Panc1 (cell line): ENCODE data around the gene FSD1. TPM values are rescaled to one million over a fixed set of nuclear protein-coding genes. Genes with fewer than 3 reads are reported as not detected.

Experiments
- ATAC-seq: fragments of 200-7000 bp; cut with Tn5 transposase; 2 replicates; pipeline ENCODE4 v1.9.1; 2020; ENCODE audit warnings: mild to moderate bottlenecking, moderate library complexity
- BruUV-seq: library from RNA; stranded (reverse); fragments of 400-500 nt; replicated peaks from 2 replicates; lab custom pipeline; 2021; lab: Mats Ljungman, UMichigan
- CTCF ChIA-PET: fragments of 300-600 bp; sonication (Branson Sonifier 250); formaldehyde crosslinking; loops from one replicate; lab custom pipeline; 2022; ENCODE audit warnings: antibody characterized with exemption; lab: Charles Lee
- POLR2A ChIA-PET: fragments of 300-600 bp; sonication (Branson Sonifier 250); formaldehyde crosslinking; loops from one replicate; lab custom pipeline; 2022; ENCODE audit warnings: antibody characterized with exemption; lab: Charles Lee
- DNase-seq: peaks from one replicate; pipeline ENCODE4 v3.0.0-alpha.2; 2010; ENCODE audit warnings: low read depth, low spot score
- H3K27ac ChIP-seq: 2 replicates; pipeline ENCODE4 v1.5.1; 2011; ENCODE audit warnings: mild to moderate bottlenecking, low read length, inconsistent platforms
- H3K27me3 ChIP-seq: fragments of 200-500 bp; sonication (Bioruptor generic); 2 replicates; pipeline ENCODE4 v1.6.0; 2014; ENCODE audit warnings: low read length, inconsistent platforms; ENCODE audit not compliant: control insufficient read depth, insufficient read depth
- H3K36me3 ChIP-seq: fragments of 200-500 bp; sonication (Bioruptor generic); 2 replicates; pipeline ENCODE4 v1.5.1; 2014; ENCODE audit warnings: inconsistent platforms, mild to moderate bottlenecking, low read length, moderate library complexity; ENCODE audit not compliant: control insufficient read depth, insufficient read depth
- H3K4me1 ChIP-seq: 2 replicates; pipeline ENCODE4 v1.5.1; 2011; ENCODE audit warnings: inconsistent platforms, mild to moderate bottlenecking, low read length, moderate library complexity; ENCODE audit not compliant: control insufficient read depth, insufficient read depth
- H3K4me3 ChIP-seq, 2 experiments: 2 replicates each; pipeline ENCODE4 v1.5.1; 2011 to 2012; ENCODE audit warnings: low read depth in 2 of 2, low read length in 2 of 2, mild to moderate bottlenecking in 2 of 2, inconsistent platforms in 1 of 2, moderate library complexity in 1 of 2
- H3K9me3 ChIP-seq: fragments of 200-500 bp; sonication (Bioruptor generic); 2 replicates; pipeline ENCODE4 v1.5.1; 2014; ENCODE audit warnings: low read depth, mild to moderate bottlenecking, inconsistent platforms, low read length, moderate library complexity; ENCODE audit not compliant: control insufficient read depth, insufficient read depth
- CTCF ChIP-seq: fragments of 450-650 bp; IDR thresholded peaks from 2 replicates; pipeline ENCODE4 v1.5.1; 2017; ENCODE audit warnings: mild to moderate bottlenecking
- POLR2AphosphoS5 ChIP-seq: IDR thresholded peaks from 2 replicates; pipeline ENCODE4 v1.6.1; 2012; ENCODE audit warnings: mild to moderate bottlenecking, low read depth, low read length, moderate library complexity
- SIN3A ChIP-seq: IDR thresholded peaks from 2 replicates; pipeline ENCODE4 v1.6.1; 2012; ENCODE audit warnings: low read depth, mild to moderate bottlenecking, low read length, moderate library complexity, borderline replicate concordance; ENCODE audit not compliant: insufficient read depth
- TCF7L2 ChIP-seq: IDR thresholded peaks from 2 replicates; pipeline ENCODE4 v1.6.1; 2011; ENCODE audit warnings: mild to moderate bottlenecking, low read depth, low read length, inconsistent platforms
- in situ Hi-C: cut with HindIII; loops from 2 replicates; pipeline ENCODE4 v1.10.0; 2016; ENCODE audit warnings: low sequenced_read_pairs, low pct_unique_long_range_greater_than_20kb
- intact Hi-C: fragments of 100-400 bp; cut with micrococcal nuclease; formaldehyde crosslinking; loops from one replicate; pipeline ENCODE4 v1.10.0; 2022; ENCODE audit not compliant: unreplicated experiment
- total RNA-seq: library from RNA; stranded (reverse); gene quantifications from one replicate; pipeline ENCODE4 v1.2.1, GENCODE V29; 2021; ENCODE audit not compliant: unreplicated experiment
- TF ChIP-seq, protein P1 (sequence below), 2 experiments: IDR thresholded peaks; 2 replicates each; pipeline ENCODE4 v1.6.1; 2011 to 2012; ENCODE audit warnings: low read depth in 2 of 2, control low read depth in 1 of 2, low read length in 1 of 2, mild to moderate bottlenecking in 1 of 2, moderate library complexity in 1 of 2; ENCODE audit not compliant: insufficient read depth in 1 of 2

FSD1 gene
- total RNA-seq, 1 experiment from 2014 or later = 12.1 TPM

GRCh38 chr19:4301590-4302242 is 2.7 kb upstream of the FSD1 start:
- TF ChIP-seq POLR2AphosphoS5 = no peak
- no peak for TF ChIP-seq SIN3A
- TF ChIP-seq, protein P1, sequence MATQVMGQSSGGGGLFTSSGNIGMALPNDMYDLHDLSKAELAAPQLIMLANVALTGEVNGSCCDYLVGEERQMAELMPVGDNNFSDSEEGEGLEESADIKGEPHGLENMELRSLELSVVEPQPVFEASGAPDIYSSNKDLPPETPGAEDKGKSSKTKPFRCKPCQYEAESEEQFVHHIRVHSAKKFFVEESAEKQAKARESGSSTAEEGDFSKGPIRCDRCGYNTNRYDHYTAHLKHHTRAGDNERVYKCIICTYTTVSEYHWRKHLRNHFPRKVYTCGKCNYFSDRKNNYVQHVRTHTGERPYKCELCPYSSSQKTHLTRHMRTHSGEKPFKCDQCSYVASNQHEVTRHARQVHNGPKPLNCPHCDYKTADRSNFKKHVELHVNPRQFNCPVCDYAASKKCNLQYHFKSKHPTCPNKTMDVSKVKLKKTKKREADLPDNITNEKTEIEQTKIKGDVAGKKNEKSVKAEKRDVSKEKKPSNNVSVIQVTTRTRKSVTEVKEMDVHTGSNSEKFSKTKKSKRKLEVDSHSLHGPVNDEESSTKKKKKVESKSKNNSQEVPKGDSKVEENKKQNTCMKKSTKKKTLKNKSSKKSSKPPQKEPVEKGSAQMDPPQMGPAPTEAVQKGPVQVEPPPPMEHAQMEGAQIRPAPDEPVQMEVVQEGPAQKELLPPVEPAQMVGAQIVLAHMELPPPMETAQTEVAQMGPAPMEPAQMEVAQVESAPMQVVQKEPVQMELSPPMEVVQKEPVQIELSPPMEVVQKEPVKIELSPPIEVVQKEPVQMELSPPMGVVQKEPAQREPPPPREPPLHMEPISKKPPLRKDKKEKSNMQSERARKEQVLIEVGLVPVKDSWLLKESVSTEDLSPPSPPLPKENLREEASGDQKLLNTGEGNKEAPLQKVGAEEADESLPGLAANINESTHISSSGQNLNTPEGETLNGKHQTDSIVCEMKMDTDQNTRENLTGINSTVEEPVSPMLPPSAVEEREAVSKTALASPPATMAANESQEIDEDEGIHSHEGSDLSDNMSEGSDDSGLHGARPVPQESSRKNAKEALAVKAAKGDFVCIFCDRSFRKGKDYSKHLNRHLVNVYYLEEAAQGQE (IDR thresholded peaks at IDR 0.05; ENCODE audit: insufficient read depth in 1 of 2, low read depth in 2 of 2, low read length in 1 of 2) = no peak
- TF ChIP-seq TCF7L2 = no peak
- no peak for TF ChIP-seq CTCF
- no peak overlapping the region for H3K27ac ChIP-seq

DNA sequence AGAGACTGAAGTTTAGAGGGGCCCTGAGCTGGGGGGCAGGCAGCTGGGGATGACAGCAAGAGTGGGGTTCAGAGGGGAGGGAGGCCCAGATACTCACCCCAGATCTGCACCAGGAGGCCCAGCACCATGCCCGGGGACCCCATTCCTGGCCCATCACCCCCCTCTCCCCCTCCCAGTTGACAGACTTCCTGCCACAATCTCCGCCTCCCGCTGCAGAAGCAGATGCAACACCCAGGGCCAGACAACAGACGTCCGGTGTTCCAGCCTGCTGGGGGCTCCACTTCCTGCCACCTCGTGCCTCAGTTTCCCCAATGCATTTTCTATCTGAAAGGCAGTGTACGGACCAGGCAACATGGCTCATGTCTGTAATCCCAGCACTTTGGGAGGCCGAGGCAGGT is 2.2 kb upstream of the FSD1 start, which contains the start of gene TMIGD2:
TSS of gene TMIGD2 (minus strand) at position 147 of the 398 bp plus-strand sequence. CDS start at position 143, 4 bp downstream.
- ChIA-PET CTCF (no interaction called here), POLR2A (no interaction called here)
- H3K9me3 ChIP-seq = no peaks in the 10 kb centered on the region
- ATAC-seq = no peak
- no peaks in the 10 kb centered on the region for H3K27me3 ChIP-seq
- no peak within 1 kb of the TSS for H3K27ac ChIP-seq
- TF ChIP-seq, protein P1 (IDR thresholded peaks at IDR 0.05; ENCODE audit: insufficient read depth in 1 of 2, low read depth in 2 of 2, low read length in 1 of 2) = no peak
- no peak for TF ChIP-seq CTCF
- TF ChIP-seq SIN3A = no peak
- TF ChIP-seq POLR2AphosphoS5 = no peak
- TF ChIP-seq TCF7L2 = no peak
- H3K4me3 ChIP-seq = no peak within 1 kb of the TSS
- no TSS peak for BruUV-seq
- intact Hi-C loops = no loop called here
- DNase-seq = no peak
- in situ Hi-C loops = no loop called here
- H3K4me1 ChIP-seq = peaks cover 5% of the 10 kb centered on the region
- no peaks in the 10 kb centered on the region for H3K36me3 ChIP-seq

More at GRCh38 chr19:4301590-4302242, 2.7 kb upstream of the FSD1 start:
- Histone ChIP-seq H3K9me3 (no peaks in the 10 kb centered on the region), H3K27me3 (no peaks in the 10 kb centered on the region), H3K4me3 (no peak overlapping the region), H3K36me3 (no peaks in the 10 kb centered on the region), H3K4me1 (peaks cover 5% of the 10 kb centered on the region)
- in situ Hi-C loops = no loop called here
- ChIA-PET POLR2A (no interaction called here), CTCF (no interaction called here)
- intact Hi-C loops = no loop called here
- ATAC-seq (peak; percentile 59; the same call in 1 of the 2 replicates), DNase-seq (no peak)
- no TSS peak for BruUV-seq
